SH-SY5Y (cell line): Measurements from ENCODE around the gene GNG7.

Source experiments
- GATA2 ChIP-seq: IDR thresholded peaks from 2 replicates; pipeline ENCODE4 v1.6.1; 2011; ENCODE audit warnings: mild to moderate bottlenecking, low read depth, low read length
- GATA3 ChIP-seq: IDR thresholded peaks from 2 replicates; pipeline ENCODE4 v1.6.1; 2011; ENCODE audit warnings: low read depth, mild to moderate bottlenecking, low read length, moderate library complexity

- TF ChIP-seq GATA2, result no peak
- no peak for TF ChIP-seq GATA3
Measured at GRCh38 chr19:2732157-2732725, 29.7 kb upstream of the GNG7 start.
